HEK293 (cell line): ENCODE results near the gene RGL3.

ENCODE experiments used
- CTCF ChIA-PET: fragments of 350-600 bp; formaldehyde crosslinking; extraction: SDS; loops from one replicate; lab custom pipeline; 2021; ENCODE audit warnings: antibody characterized with exemption; lab: Yijun Ruan, JAX
- POLR2A ChIA-PET: fragments of 300-600 bp; formaldehyde crosslinking; extraction: SDS; loops from one replicate; lab custom pipeline; 2020; ENCODE audit warnings: antibody characterized with exemption, inconsistent platforms; lab: Yijun Ruan, JAX
- H3K27ac ChIP-seq: fragments of 200-500 bp; sonication (Bioruptor generic); 2 replicates; pipeline ENCODE4 v1.5.1; 2014; ENCODE audit warnings: low read depth, low read length, control low read depth, inconsistent platforms; ENCODE audit errors: extremely low read depth
- H3K36me3 ChIP-seq, 2 experiments: fragments of 200-500 bp in 1 of 2; sonication (Bioruptor generic) in 1 of 2; 1 replicate in 1 of 2; 2 replicates in 1 of 2; pipeline ENCODE4 v1.5.1; 2014 to 2017; ENCODE audit warnings: inconsistent platforms in 2 of 2, low read length in 2 of 2; ENCODE audit not compliant: control insufficient read depth in 2 of 2, insufficient read depth in 1 of 2
- H3K4me1 ChIP-seq: fragments of 200-500 bp; sonication (Bioruptor generic); 2 replicates; pipeline ENCODE4 v1.5.1; 2014; ENCODE audit warnings: mild to moderate bottlenecking, low read length, inconsistent platforms; ENCODE audit not compliant: control insufficient read depth, insufficient read depth
- H3K4me3 ChIP-seq: 2 replicates; pipeline ENCODE4 v1.5.1; 2011; ENCODE audit warnings: low read depth, mild to moderate bottlenecking, control low read depth, low read length, moderate library complexity
- H3K9me3 ChIP-seq: fragments of 200-500 bp; sonication (Bioruptor generic); 2 replicates; pipeline ENCODE4 v1.5.1; 2014; ENCODE audit warnings: low read depth, low read length, inconsistent platforms; ENCODE audit not compliant: control insufficient read depth, insufficient read depth
- ELK4 ChIP-seq: IDR thresholded peaks from 2 replicates; pipeline ENCODE4 v1.6.1; 2011; ENCODE audit warnings: mild to moderate bottlenecking, low read depth, low read length, borderline replicate concordance
- MEIS1 ChIP-seq: sonication (generic); formaldehyde crosslinking; IDR thresholded peaks from 2 replicates; pipeline ENCODE4 v1.8.1; 2022; ENCODE audit warnings: missing genetic modification reagents, mild to moderate bottlenecking, borderline replicate concordance
- SP2 ChIP-seq: fragments of 450-650 bp; formaldehyde crosslinking; IDR thresholded peaks from 2 replicates; pipeline ENCODE4 v1.5.1; 2016; ENCODE audit warnings: missing biosample characterization, missing genetic modification characterization
- WT1 ChIP-seq: fragments of 450-650 bp; formaldehyde crosslinking; IDR thresholded peaks from 2 replicates; pipeline ENCODE4 v1.5.1; 2016; ENCODE audit warnings: missing biosample characterization, missing genetic modification characterization
- ZBTB11 ChIP-seq: fragments of 450-650 bp; formaldehyde crosslinking; conservative IDR thresholded peaks from 2 replicates; pipeline ENCODE4 v1.5.1; 2016; ENCODE audit warnings: low read depth, missing biosample characterization, missing genetic modification characterization
- ZFP41 ChIP-seq: fragments of 450-650 bp; formaldehyde crosslinking; IDR thresholded peaks from 2 replicates; pipeline ENCODE4 v1.5.1; 2016; ENCODE audit warnings: missing biosample characterization, missing genetic modification characterization, borderline replicate concordance
- ZNF114 ChIP-seq: fragments of 450-650 bp; formaldehyde crosslinking; IDR thresholded peaks from 2 replicates; pipeline ENCODE4 v1.5.0; 2017; ENCODE audit warnings: missing biosample characterization, missing genetic modification characterization
- ZNF211 ChIP-seq: fragments of 450-650 bp; formaldehyde crosslinking; IDR thresholded peaks from 2 replicates; pipeline ENCODE4 v1.5.1; 2016; ENCODE audit warnings: low read depth, missing biosample characterization, missing genetic modification characterization
- ZNF416 ChIP-seq: fragments of 450-650 bp; formaldehyde crosslinking; IDR thresholded peaks from 2 replicates; pipeline ENCODE4 v1.5.1; 2016; ENCODE audit warnings: missing biosample characterization, missing genetic modification characterization
- ZNF423 ChIP-seq: fragments of 450-650 bp; formaldehyde crosslinking; IDR thresholded peaks from 2 replicates; pipeline ENCODE4 v1.5.1; 2016; ENCODE audit warnings: missing biosample characterization, missing genetic modification characterization
- ZNF654 ChIP-seq: fragments of 450-650 bp; formaldehyde crosslinking; IDR thresholded peaks from 2 replicates; pipeline ENCODE4 v1.5.1; 2016; ENCODE audit warnings: low read depth, missing biosample characterization, missing genetic modification characterization
- ZNF670 ChIP-seq: fragments of 450-650 bp; formaldehyde crosslinking; IDR thresholded peaks from 2 replicates; pipeline ENCODE4 v1.5.1; 2016; ENCODE audit warnings: missing biosample characterization, missing genetic modification characterization, low read depth
- ZNF704 ChIP-seq: fragments of 450-650 bp; formaldehyde crosslinking; IDR thresholded peaks from 2 replicates; pipeline ENCODE4 v1.5.1; 2016; ENCODE audit warnings: missing biosample characterization, missing genetic modification characterization
- ZNF777 ChIP-seq: fragments of 450-650 bp; formaldehyde crosslinking; IDR thresholded peaks from 2 replicates; pipeline ENCODE4 v1.5.1; 2017; ENCODE audit warnings: missing biosample characterization, missing genetic modification characterization, borderline replicate concordance
- TF ChIP-seq, protein P1 (sequence below): fragments of 450-650 bp; formaldehyde crosslinking; IDR thresholded peaks from 2 replicates; pipeline ENCODE4 v1.5.1; 2016; ENCODE audit warnings: missing biosample characterization, missing genetic modification characterization

The RGL3 gene

GRCh38 chr19:11451327-11451870 is 32.3 kb upstream of the RGL3 start:
- ChIA-PET CTCF (interaction anchor here (0.5 to 1.5 kb wide), 4 partner anchors 8 to 197 kb away, joined by 3 to 16 read pairs (median 4); partner anchors contain the start of genes ODAD3 and PRKCSH), POLR2A (interaction anchor here (1.1 to 1.2 kb wide), 2 partner anchors 38 to 77 kb away, joined by 3 read pairs; partner anchors contain the start of gene SWSAP1)
- H3K4me3 ChIP-seq, result no peak overlapping the region
- TF ChIP-seq ELK4 (no peak), ZNF704 (tag by site-specific recombination) (no peak)
- TF ChIP-seq, protein P1, sequence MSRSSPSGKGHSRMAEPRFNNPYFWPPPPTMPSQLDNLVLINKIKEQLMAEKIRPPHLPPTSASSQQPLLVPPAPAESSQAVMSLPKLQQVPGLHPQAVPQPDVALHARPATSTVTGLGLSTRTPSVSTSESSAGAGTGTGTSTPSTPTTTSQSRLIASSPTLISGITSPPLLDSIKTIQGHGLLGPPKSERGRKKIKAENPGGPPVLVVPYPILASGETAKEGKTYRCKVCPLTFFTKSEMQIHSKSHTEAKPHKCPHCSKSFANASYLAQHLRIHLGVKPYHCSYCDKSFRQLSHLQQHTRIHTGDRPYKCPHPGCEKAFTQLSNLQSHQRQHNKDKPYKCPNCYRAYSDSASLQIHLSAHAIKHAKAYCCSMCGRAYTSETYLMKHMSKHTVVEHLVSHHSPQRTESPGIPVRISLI (tag by site-specific recombination), result peak; percentile 53; the same call in 1 of the 2 replicates
- no peaks in the 10 kb centered on the region for H3K9me3 ChIP-seq
- no peak overlapping the region for H3K27ac ChIP-seq
- no peaks in the 10 kb centered on the region for H3K4me1 ChIP-seq
- peaks cover 10 to 38% of the 10 kb centered on the region in 2 experiments; a peak in 2 of 3 replicates for H3K36me3 ChIP-seq

DNA sequence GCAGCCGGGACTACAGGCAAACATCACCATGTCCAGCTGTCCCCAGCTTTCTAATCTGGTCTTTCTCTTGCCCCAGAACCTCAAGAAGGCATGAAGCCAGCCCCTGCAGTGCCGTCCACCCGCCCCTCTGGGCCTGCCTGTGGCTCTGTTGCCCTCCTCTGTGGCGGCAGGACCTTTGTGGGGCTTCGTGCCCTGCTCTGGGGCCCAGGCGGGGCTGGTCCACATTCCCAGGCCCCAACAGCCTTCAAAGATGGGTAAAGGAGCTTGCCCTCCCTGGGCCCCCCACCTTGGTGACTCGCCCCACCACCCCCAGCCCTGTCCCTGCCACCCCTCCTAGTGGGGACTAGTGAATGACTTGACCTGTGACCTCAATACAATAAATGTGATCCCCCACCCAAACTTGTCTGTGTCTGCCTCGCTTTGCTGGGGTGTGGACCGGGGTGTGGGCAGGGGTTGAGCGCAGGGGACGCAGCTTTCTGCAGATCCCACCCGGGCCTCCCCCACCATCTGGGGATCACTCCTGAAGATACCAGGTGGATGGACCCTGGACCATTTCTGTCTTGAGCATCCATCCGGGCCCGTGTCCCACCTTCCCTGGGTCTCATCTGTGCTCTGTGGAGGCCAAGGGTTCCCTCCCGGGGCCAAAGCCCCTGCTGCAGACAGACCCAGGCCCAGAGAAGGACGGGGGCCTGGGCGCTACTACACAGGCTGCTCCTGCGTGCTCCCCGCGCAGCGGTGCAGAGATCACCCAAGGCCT is 31.6 kb upstream of the RGL3 start:
- ChIA-PET CTCF (interaction anchor here (0.5 to 1.7 kb wide), 5 partner anchors 16 to 73 kb away, joined by 3 to 16 read pairs (median 4); partner anchors contain the start of genes ODAD3 and PRKCSH), POLR2A (interaction anchor here (1.1 kb wide), 1 partner anchor 76 kb away, joined by 3 read pairs; the partner anchor contains the start of gene SWSAP1)
- H3K4me1 ChIP-seq, result no peaks in the 10 kb centered on the region

GRCh38 chr19:11448923-11449554 is 29.9 kb upstream of the RGL3 start:
- POLR2A ChIA-PET, result interaction anchor here (1.5 kb wide), 1 partner anchor 68 kb away, joined by 6 read pairs; no protein-coding TSS in a partner anchor
- CTCF ChIA-PET, result interaction anchor here (0.5 to 2.1 kb wide), 5 partner anchors 20 to 92 kb away, joined by 3 to 16 read pairs (median 3); no protein-coding TSS in a partner anchor
- peaks cover 10 to 60% of the 10 kb centered on the region in 2 experiments; a peak in 2 of 3 replicates for H3K36me3 ChIP-seq
- TF ChIP-seq WT1 (no peak), ZNF654 (tag by site-specific recombination) (no peak), ZBTB11 (tag by site-specific recombination) (no peak), MEIS1 (CRISPR knock-in tag) (no peak), ZFP41 (tag by site-specific recombination) (no peak), ZNF423 (tag by site-specific recombination) (no peak), ZNF777 (tag by site-specific recombination) (no peak), ZNF416 (tag by site-specific recombination) (no peak), ZNF114 (no peak), ZNF670 (tag by site-specific recombination) (no peak)
- no peaks in the 10 kb centered on the region for H3K4me1 ChIP-seq
- no peak overlapping the region for H3K27ac ChIP-seq
- no peaks in the 10 kb centered on the region for H3K9me3 ChIP-seq
- H3K4me3 ChIP-seq, result no peak overlapping the region

More for the DNA sequence above, 31.6 kb upstream of the RGL3 start:
- Histone ChIP-seq H3K36me3 (peaks cover 10 to 43% of the 10 kb centered on the region in 2 experiments; a peak in 2 of 3 replicates), H3K27ac (no peak overlapping the region), H3K9me3 (no peaks in the 10 kb centered on the region), H3K4me3 (no peak overlapping the region)
- TF ChIP-seq SP2, result peak; percentile 38
- TF ChIP-seq ZNF211 (tag by site-specific recombination), result no peak
